ENCODE measurements around the gene FUT2.

GRCh38 chr19:48740164-48740972 is 44.6 kb downstream of the FUT2 start, which contains the start of gene RASIP1:
- TF ChIP-seq, protein P1, sequence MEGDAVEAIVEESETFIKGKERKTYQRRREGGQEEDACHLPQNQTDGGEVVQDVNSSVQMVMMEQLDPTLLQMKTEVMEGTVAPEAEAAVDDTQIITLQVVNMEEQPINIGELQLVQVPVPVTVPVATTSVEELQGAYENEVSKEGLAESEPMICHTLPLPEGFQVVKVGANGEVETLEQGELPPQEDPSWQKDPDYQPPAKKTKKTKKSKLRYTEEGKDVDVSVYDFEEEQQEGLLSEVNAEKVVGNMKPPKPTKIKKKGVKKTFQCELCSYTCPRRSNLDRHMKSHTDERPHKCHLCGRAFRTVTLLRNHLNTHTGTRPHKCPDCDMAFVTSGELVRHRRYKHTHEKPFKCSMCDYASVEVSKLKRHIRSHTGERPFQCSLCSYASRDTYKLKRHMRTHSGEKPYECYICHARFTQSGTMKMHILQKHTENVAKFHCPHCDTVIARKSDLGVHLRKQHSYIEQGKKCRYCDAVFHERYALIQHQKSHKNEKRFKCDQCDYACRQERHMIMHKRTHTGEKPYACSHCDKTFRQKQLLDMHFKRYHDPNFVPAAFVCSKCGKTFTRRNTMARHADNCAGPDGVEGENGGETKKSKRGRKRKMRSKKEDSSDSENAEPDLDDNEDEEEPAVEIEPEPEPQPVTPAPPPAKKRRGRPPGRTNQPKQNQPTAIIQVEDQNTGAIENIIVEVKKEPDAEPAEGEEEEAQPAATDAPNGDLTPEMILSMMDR (IDR thresholded peaks at IDR 0.05) = no peak
- no peak for TF ChIP-seq EZH2 (IDR thresholded peaks at IDR 0.05; ENCODE audit: borderline replicate concordance, insufficient read depth, low read depth, low read length, poor library complexity, severe bottlenecking)
